Neural crest cell (in vitro differentiated cells): ENCODE measurements around the gene FAM83C. TPM values are rescaled to one million over a fixed set of nuclear protein-coding genes. Genes with fewer than 3 reads are reported as not detected.

Source experiments
- DNase-seq: peaks from one replicate; pipeline ENCODE4 v3.0.0; 2021; ENCODE audit warnings: low read depth, mixed read lengths, low spot score
- H3K27ac Mint-ChIP-seq: one replicate; pipeline ENCODE4 v1.8.0; 2021; ENCODE audit warnings: mild to moderate bottlenecking, mixed read lengths; ENCODE audit not compliant: unreplicated experiment
- H3K27me3 Mint-ChIP-seq: 2 replicates; pipeline ENCODE4 v1.8.0; 2021; ENCODE audit warnings: low read depth, mild to moderate bottlenecking, mixed read lengths
- H3K36me3 Mint-ChIP-seq: 2 replicates; pipeline ENCODE4 v1.8.0; 2021; ENCODE audit warnings: low read depth, mild to moderate bottlenecking, mixed read lengths
- H3K4me1 Mint-ChIP-seq: 2 replicates; pipeline ENCODE4 v1.8.0; 2021; ENCODE audit warnings: mixed read lengths
- H3K4me3 Mint-ChIP-seq: one replicate; pipeline ENCODE4 v1.8.0; 2021; ENCODE audit warnings: mild to moderate bottlenecking, mixed read lengths
- H3K9me3 Mint-ChIP-seq: 2 replicates; pipeline ENCODE4 v1.8.0; 2021; ENCODE audit warnings: mixed read lengths
- total RNA-seq: library from RNA; stranded (reverse); gene quantifications from 2 replicates; pipeline ENCODE4 v1.2.1, GENCODE V29; 2021
- TF ChIP-seq, protein P1 (sequence below): fragments of 200-600 bp; sonication (generic); conservative IDR thresholded peaks from 2 replicates; pipeline ENCODE4 v1.5.0; 2021; ENCODE audit warnings: antibody characterized with exemption, mild to moderate bottlenecking

FAM83C gene
- total RNA-seq, 1 donor from 2014 or later = not detected

DNA sequence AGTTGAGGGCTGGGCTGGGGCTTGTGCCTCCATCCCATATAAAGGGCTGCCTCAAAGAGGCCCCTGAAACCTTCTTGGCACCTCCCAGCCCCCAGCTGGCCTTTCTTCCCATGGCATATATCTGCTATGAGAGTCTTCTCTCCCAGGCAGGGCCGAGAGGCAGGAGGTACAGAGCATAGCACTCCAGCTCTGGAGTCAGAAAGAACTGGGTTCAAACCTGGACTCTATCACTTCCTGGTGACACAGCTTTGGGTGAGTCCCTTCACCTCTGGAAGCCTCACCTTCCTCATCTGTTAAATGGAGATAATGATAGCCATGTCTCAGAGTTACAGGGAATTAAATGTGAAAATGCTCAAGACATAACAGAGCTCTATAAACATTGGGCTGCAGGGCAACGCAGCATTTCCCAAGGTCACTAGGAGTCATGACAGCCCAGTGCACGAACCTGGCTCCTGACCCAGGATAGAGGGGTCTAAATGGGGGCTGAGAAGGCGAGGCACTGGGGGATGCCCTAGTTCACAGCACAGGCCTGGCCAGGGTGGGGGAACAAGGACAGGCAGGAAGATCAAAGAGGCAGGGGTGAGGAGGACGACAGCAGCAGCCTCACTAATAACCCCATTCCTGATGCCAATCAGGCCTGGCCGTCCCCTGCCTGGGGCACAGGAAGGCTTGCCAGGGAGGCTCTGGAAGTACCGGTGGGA lies 1.9 kb downstream of the FAM83C start:
- Mint-ChIP-seq H3K27me3 (peaks cover 2% of the 10 kb centered on the region), H3K9me3 (no peaks in the 10 kb centered on the region), H3K27ac (no peak overlapping the region), H3K36me3 (no peaks in the 10 kb centered on the region), H3K4me3 (peak overlapping the region; percentile 59), H3K4me1 (peaks cover 8% of the 10 kb centered on the region)
- TF ChIP-seq, protein P1, sequence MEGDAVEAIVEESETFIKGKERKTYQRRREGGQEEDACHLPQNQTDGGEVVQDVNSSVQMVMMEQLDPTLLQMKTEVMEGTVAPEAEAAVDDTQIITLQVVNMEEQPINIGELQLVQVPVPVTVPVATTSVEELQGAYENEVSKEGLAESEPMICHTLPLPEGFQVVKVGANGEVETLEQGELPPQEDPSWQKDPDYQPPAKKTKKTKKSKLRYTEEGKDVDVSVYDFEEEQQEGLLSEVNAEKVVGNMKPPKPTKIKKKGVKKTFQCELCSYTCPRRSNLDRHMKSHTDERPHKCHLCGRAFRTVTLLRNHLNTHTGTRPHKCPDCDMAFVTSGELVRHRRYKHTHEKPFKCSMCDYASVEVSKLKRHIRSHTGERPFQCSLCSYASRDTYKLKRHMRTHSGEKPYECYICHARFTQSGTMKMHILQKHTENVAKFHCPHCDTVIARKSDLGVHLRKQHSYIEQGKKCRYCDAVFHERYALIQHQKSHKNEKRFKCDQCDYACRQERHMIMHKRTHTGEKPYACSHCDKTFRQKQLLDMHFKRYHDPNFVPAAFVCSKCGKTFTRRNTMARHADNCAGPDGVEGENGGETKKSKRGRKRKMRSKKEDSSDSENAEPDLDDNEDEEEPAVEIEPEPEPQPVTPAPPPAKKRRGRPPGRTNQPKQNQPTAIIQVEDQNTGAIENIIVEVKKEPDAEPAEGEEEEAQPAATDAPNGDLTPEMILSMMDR = no peak
- no peak for DNase-seq

DNA sequence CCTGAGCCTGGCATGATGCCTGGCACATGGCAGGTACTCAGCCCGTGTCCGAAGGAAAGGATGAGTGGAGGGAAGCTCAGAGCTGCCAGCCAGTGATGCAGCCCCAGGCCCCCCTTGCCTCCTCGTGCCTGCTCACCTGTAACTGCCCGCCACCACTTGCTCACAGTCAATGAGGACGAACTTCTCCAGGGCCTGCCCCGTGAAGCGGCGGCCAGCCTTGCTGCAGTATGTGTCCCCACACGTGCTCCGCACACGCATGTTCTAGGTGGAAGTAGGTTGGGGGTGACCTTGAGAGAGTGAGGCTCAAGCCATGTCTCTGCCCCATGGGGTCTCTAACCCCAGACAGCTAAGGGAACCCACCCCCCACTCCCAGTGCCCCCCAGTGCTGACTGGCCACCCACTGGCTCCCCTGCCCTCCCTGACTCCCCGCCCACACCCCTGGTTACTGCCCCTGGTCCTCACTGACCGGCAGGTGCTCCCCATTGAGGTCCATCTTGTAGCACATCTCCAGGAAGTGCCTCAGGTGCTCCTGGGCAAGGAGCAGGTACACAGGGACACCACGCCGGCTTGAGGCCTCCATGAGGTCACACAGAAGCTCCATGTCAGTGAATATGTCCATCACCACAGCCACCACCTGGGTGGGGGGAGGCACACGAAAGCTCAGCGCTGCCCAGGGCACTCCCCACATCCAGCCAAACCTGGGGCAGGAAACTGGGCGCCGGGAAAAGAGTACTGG lies 3.7 kb downstream of the FAM83C start:
- Mint-ChIP-seq H3K27ac (no peak overlapping the region), H3K27me3 (no peaks in the 10 kb centered on the region), H3K4me3 (no peak overlapping the region), H3K9me3 (no peaks in the 10 kb centered on the region), H3K4me1 (peaks cover 20% of the 10 kb centered on the region), H3K36me3 (no peaks in the 10 kb centered on the region)
- TF ChIP-seq, protein P1 = no peak
- no peak for DNase-seq

DNA sequence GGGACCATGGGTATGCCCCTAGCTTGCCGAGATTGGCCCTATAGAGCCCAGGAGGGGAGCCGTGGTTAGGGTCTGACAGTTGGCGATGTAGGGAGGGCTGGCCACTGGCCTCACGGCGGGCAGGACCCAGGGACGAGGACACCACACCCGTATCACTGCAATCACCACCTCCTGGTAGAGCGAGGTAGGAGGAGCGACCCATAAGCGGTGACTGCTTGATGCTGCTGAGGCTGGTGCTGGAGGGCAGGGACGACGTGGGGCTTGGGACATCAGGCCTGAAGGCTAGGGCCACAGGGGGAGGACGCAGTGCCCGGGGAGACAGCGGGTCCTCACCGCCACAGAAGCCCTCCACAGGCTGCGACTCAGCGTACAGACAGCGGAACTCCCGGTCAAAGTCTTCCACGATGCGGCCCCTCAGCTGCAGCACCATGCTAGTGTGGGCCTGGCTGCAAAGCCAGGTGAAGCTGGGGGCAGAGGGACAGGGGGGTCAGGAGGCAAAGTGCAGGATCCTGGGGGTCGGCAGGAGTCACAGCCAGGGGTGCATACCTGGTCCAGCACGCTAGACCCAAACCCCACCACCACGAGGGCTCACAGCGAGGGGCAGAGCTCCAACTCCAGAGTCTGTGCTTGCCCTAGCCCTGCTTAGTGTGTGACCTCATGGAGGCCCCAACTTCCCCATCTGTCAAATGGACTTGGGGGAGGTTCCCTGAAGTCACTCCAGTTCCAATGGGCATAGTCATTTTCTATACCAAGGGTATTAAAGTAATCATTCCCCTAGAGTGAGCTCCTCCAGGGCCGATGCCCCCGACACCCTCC lies 4.5 kb downstream of the FAM83C start:
- Mint-ChIP-seq H3K27ac (no peak overlapping the region), H3K4me3 (peak overlapping the region; percentile 34), H3K27me3 (no peaks in the 10 kb centered on the region), H3K4me1 (peaks cover 24% of the 10 kb centered on the region), H3K36me3 (no peaks in the 10 kb centered on the region), H3K9me3 (no peaks in the 10 kb centered on the region)
- DNase-seq = no peak
- TF ChIP-seq, protein P1 = no peak

DNA sequence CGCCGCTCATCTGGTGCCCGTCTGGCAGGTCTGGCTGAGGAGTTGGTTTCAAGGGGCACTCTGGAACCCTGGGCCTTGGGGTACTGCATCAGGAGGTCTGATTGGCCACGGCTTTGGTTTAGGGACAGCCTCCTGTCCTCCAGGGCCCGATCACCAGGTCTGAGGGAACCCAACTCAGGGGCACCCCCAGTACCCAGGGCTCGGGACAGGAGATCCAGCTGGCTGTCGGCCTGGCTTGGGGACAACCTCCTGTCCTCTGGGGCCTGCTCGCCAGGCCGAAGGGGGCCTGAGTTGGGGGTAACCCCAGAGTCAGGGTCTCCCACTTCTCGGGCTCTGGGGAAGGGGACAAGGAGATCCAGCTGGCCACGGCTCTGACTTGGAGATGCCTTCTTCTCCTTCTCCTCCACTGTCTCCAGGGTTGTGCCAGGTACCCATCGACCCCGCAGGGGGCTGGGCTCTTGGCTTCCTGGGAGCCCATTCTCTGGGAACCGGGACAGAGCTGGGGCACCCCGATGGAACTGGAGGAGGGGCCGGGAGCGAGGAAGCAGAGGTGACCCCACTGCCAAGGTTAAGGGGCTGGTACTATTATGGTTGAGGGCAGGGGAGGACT lies 5.2 kb downstream of the FAM83C start:
- Mint-ChIP-seq H3K4me1 (peaks cover 28% of the 10 kb centered on the region), H3K27me3 (no peaks in the 10 kb centered on the region), H3K27ac (no peak overlapping the region), H3K4me3 (peak overlapping the region; percentile 34), H3K36me3 (peaks cover 3% of the 10 kb centered on the region), H3K9me3 (no peaks in the 10 kb centered on the region)
- no peak for DNase-seq
- TF ChIP-seq, protein P1 = no peak
